ENCODE measurements around the gene PIK3R4. TPM values are rescaled to one million over a fixed set of nuclear protein-coding genes. Genes with fewer than 3 reads are reported as not detected.

PIK3R4 gene
- total and polyA plus RNA-seq, 7 donors = 11.0 to 20.3 (median 14.1) TPM

- Histone ChIP-seq H3K4me1 (no peaks in the 10 kb centered on the region), H3K4me3 (no peak overlapping the region), H3K27me3 (ENCODE audit: insufficient read depth in 3 of 3, low read length in 2 of 3) (no peaks in the 10 kb centered on the region), H3K9me3 (no peaks in the 10 kb centered on the region), H3K27ac (no peak overlapping the region), H3K36me3 (ENCODE audit: insufficient read depth in 1 of 2, low read depth in 1 of 2) (peaks cover 0 to 54% of the 10 kb centered on the region in 2 donors)
- 71 to 79% (median 76%) methylated on average over 1 of the region's 1 CpG for WGBS, 3 donors
- ATAC-seq (no peak), DNase-seq (no peak)
- intact Hi-C loops (cut with DNase I) = no loop called here
- no peak for TF ChIP-seq CTCF (IDR thresholded peaks at IDR 0.05)
Observed at GRCh38 chr3:130692455-130692854, 54.2 kb downstream of the PIK3R4 start.

GRCh38 chr3:130688697-130689470, 57.7 kb downstream of the PIK3R4 start:
- Histone ChIP-seq H3K4me3 (no peak overlapping the region), H3K27ac (no peak overlapping the region), H3K4me1 (no peaks in the 10 kb centered on the region), H3K9me3 (no peaks in the 10 kb centered on the region), H3K36me3 (ENCODE audit: insufficient read depth in 1 of 2, low read depth in 1 of 2) (peaks cover 8 to 56% of the 10 kb centered on the region in 2 donors), H3K27me3 (ENCODE audit: insufficient read depth in 3 of 3, low read length in 2 of 3) (no peaks in the 10 kb centered on the region)
- TF ChIP-seq CTCF (IDR thresholded peaks at IDR 0.05) = no peak
- WGBS, 3 donors = 75 to 84% (median 84%) methylated on average over 3 of the region's 3 CpGs
- ATAC-seq = no peak
- no peak for DNase-seq
- intact Hi-C loops (cut with DNase I) = no loop called here

GRCh38 chr3:130688015-130688688, 58.5 kb downstream of the PIK3R4 start:
- intact Hi-C loops (cut with DNase I) = no loop called here

GRCh38 chr3:130687327-130687726, 59.3 kb downstream of the PIK3R4 start:
- DNase-seq (no peak), ATAC-seq (no peak)
- Histone ChIP-seq H3K4me3 (no peak overlapping the region), H3K9me3 (no peaks in the 10 kb centered on the region), H3K36me3 (ENCODE audit: insufficient read depth in 1 of 2, low read depth in 1 of 2) (peaks cover 10 to 71% of the 10 kb centered on the region in 2 donors), H3K27ac (no peak overlapping the region), H3K27me3 (ENCODE audit: insufficient read depth in 3 of 3, low read length in 2 of 3) (no peaks in the 10 kb centered on the region), H3K4me1 (no peaks in the 10 kb centered on the region)
- intact Hi-C loops (cut with DNase I) = no loop called here
- TF ChIP-seq CTCF (IDR thresholded peaks at IDR 0.05) = no peak

More at GRCh38 chr3:130688015-130688688, 58.5 kb downstream of the PIK3R4 start:
- H3K36me3 ChIP-seq (ENCODE audit: insufficient read depth in 1 of 2, low read depth in 1 of 2) = peaks cover 10 to 63% of the 10 kb centered on the region in 2 donors
- TF ChIP-seq CTCF (IDR thresholded peaks at IDR 0.05) = no peak
- no peak overlapping the region for H3K4me3 ChIP-seq
- H3K27ac ChIP-seq = no peak overlapping the region
- ATAC-seq = no peak
- DNase-seq = no peak
- WGBS, 3 donors = 57 to 67% (median 60%) methylated on average over 4 of the region's 4 CpGs
- H3K9me3 ChIP-seq = no peaks in the 10 kb centered on the region
- H3K4me1 ChIP-seq = no peaks in the 10 kb centered on the region
- H3K27me3 ChIP-seq (ENCODE audit: insufficient read depth in 3 of 3, low read length in 2 of 3) = no peaks in the 10 kb centered on the region

Data from psoas muscle (tissue), 8 donors.